RKO (cell line): Measurements from ENCODE around the gene HTR7.
A peak's percentile ranks its signal among the peaks of the same experiment; 100 is the strongest.
"Not testable (repeated sequence)": the region's sequence is repeated elsewhere in the genome, so short reads cannot be mapped to it uniquely, and the experiment has no call there.

Experiments
- DNase-seq: peaks from one replicate; pipeline ENCODE4 v3.0.0-alpha.2; 2016; ENCODE audit warnings: low spot score

HTR7 gene

GRCh38 chr10:90858461-90858968 is 676 bp upstream of the HTR7 start:
- no peak for DNase-seq

DNA sequence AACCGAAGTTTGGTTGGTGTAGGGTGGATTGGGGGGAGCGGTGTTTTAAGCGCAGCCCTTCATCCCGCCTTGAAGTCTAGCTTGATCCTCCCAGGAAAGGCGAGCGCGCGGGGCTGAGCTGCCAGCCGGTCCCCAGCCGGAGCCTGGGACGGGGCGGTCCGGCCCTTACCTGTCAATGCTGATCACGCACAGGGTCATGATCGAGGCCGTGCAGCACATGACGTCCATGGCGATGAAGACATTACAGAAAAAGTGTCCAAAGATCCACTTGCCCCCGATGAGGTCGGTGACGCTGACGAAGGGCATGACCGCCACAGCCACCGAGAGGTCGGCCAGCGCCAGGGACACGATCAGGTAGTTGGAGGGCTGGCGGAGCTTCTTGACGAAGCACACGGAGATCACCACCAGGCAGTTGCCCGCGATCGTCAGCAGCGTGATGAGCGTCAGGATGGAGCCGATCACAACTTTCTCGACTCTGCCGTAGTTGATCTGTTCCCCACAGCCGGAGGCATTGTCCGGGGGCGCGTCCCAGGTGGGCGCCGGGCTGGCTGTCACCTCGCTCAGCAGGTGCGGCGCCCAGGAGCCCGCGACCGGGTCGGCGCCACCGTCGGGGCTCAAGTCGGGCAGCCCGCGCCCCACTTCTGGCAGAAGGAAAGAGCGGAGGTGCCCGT is 740 bp downstream of the HTR7 start:
- DNase-seq, result no peak

DNA sequence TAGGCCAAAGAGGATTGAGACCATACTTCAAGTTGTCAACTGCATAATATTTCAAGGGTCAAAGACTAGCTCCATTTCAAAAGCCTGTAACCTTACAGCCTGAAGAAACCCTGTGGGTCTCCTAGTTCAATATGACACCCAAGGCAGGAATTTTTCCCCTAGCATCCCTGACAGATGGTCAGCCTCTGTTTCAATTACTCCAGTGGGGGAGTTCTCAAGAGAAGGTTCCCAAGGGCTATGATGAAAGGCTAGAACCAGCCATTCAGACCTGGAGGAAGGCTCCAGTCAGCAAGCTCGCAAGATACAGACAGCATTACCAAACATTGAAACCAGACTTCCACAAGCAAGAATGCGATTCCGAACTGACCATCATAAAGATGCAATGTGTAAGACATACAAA is 1.6 kb downstream of the HTR7 start:
- DNase-seq, result no peak

DNA sequence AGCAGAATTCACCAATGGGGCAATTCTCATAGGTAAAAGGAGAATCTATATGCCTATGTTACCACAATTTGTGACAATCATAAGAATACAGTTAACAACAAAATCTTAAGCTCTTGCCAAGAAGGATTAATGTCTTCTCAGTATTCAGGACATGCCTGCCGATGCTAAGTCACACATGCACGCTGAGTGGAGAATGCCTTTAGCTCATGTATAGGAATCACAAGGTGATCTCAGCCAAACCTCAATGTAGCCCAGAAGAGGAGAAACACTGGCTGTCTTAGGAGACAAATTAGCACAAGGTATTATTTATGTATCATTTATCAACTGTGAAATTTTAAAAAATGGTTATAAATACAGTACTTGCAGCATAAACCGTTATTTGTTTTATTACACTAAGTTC is 2.7 kb downstream of the HTR7 start:
- no peak for DNase-seq

GRCh38 chr10:90849956-90850749 is 7.7 kb downstream of the HTR7 start:
- DNase-seq, result peak; percentile 3

DNA sequence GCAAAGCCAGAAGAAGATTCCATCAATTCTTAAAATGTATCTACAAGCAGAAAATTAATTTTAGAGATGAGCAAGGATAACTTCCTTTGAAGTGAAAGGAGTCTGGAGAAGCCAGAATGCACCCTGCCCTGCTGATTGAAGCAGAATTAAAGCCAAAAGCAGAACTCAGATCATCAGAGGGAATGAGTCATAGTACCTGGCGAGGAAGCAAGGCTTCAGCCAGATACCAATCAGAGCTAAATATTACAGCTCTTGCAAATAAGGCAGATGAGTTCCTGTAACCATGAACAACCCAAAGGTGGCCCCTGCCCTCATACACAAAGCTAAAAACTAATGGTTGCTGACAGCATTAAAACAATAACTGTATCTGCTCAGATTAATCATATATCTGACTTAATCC is 10.4 kb downstream of the HTR7 start:
- no peak for DNase-seq

DNA sequence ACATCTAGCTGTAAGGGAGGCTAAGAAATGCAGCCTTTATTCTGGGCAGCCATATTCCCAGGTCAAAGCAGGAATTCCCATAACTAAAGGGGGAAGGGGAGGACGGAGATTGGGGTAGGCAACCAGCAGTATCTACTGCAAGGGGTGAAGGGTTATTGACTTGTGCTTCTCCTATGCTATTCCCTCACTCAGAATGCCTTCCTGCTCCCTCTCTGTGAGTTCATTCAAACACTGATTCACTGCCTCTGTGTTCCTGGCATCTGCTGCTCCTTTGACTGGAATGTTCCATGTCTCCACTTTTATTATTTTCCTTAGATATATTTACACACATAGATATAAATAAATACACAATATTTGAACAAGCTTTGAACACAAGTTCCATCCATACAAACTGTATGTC is 11.1 kb downstream of the HTR7 start:
- no peak for DNase-seq

GRCh38 chr10:90845726-90846125 is 12.1 kb downstream of the HTR7 start:
- no peak for DNase-seq

DNA sequence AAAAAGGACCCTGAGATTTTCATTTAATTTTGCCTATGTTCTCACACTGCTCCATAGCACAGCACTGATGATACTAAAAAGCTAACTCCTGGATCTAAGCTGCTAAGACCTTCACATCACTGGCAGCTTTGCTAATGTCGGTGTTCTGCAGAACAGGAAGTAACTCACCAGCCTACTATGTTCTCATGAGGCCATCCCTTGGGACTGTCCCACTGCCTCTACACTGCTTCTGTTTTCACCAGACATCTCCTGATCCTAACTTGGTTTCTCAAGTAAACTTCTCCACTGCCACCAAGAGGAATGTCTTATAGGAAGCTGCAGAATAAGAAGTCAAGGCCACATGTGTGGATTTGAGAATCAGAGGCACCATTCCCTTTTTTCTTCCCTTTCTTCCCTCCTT is 15.1 kb downstream of the HTR7 start:
- DNase-seq, result no peak

- no peak for DNase-seq
Observed at GRCh38 chr10:90837486-90837885, 20.4 kb downstream of the HTR7 start.

DNA sequence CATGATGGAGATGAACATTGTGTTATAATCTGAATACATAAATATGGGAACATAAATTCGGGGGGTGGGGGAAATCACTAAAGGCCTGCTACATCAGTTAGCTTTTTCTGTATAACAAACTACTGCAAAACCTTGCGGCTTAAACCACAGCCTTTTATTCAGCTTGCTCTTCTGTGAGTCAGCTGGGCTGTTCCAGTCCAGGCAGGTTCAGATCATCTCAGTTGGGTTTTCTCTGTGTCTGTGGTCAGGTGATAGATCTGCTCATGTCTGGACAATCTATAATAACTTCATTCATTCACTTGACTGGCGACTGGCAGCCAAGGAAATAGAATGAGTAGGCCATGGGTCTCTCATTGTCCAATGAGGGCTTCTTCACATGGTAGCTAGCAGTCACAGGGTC is 23.5 kb downstream of the HTR7 start:
- DNase-seq, result no peak

- no peak for DNase-seq
Observed at GRCh38 chr10:90832111-90832510, 25.7 kb downstream of the HTR7 start.

DNA sequence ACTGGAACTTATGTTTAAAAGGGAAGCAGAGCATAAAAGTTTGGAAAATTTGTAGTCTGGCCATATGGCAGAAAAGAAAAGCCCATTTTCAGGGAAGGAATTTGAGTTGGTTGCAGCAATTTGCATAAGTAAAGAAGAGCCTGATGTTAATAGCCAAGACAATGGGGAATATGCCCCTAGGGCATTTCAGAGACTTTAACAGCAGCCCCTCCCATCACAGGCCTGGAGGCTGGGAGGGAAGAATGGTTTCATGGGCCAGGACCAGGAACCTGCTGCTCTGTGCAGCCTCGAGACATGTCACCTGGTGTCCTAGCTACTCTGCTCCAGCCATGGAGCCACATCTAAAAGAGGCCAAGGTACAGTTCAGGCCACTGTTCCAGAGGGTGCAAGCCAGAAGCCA is 35.3 kb downstream of the HTR7 start:
- no peak for DNase-seq

- not testable (repeated sequence) for DNase-seq
Observed at GRCh38 chr10:90821864-90822263, 36.0 kb downstream of the HTR7 start.

GRCh38 chr10:90819911-90820310 is 37.9 kb downstream of the HTR7 start:
- DNase-seq, result no peak

GRCh38 chr10:90818736-90819135 is 39.1 kb downstream of the HTR7 start:
- DNase-seq, result no peak

DNA sequence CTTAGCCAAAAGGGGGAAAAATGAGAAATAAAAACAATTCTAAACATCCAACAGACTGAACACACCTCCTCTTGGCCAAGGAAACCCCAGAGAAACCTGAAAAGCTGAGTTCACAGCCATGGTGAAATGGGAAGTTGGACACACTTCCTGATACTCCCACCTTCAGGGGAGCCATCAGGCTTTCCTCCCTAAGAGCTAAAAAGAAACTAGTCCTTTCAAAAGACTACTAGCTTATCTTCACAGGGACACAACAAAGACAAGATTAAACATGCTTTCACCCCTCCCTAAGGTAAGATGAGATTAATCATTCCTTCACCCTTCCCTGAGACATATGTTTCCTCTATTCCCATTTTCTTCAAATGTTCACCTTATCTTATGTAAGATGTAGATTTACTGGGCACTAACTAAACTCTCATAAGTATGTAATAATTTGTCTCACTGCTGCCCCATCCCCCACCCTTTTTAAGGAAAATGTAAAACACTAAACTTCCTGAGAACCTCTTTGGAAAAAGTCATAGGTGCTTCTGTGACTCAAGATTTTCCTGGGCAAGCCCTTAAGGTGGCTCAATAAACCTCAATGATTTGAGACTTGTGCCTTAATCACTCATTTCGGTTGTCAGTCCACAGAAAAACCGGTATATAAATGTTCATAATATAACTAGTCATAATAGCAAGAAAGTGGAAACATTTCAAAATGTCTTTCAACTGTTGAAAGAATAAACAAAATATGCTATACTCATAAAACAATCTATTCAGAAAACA is 40.5 kb downstream of the HTR7 start:
- no peak for DNase-seq

GRCh38 chr10:90816466-90816865 is 41.4 kb downstream of the HTR7 start:
- DNase-seq, result no peak

DNA sequence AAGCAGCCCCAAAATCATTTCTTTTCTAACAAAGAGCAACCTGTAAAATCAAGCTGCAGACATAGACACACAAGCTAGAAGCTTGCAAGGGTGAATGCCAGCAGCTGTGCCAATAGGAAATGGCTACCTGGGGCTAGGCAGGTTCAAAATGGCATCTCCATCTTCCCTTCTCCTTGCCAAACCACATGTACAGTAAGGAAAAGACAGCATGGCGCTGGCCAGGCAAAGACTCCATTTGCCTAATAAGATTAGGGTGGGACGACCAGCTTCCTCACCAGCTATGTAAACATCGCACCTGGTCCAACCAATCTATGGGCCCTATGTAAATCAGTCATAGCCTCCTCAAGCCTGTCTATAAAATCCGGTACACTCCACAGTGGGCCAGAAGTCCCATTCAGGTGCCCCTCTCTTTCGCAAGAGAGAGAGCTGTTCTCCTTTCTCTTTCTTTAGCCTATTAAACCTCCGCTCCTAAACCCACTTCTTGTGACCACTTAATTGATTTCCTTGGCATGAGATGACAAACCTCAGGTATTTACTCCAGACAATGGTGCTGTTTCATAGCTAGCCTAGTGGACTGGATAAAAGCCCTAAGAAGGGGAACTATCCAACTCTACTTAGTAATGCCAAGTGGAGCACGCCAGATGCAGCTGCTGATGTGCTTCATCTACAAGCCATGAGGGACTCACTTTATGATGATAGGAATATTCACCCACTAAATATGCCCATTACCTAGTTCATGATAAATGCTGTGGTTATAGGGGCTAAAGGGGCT is 44.1 kb downstream of the HTR7 start:
- no peak for DNase-seq

- DNase-seq, result not testable (repeated sequence)
Observed at GRCh38 chr10:90807106-90807505, 50.7 kb downstream of the HTR7 start.

DNA sequence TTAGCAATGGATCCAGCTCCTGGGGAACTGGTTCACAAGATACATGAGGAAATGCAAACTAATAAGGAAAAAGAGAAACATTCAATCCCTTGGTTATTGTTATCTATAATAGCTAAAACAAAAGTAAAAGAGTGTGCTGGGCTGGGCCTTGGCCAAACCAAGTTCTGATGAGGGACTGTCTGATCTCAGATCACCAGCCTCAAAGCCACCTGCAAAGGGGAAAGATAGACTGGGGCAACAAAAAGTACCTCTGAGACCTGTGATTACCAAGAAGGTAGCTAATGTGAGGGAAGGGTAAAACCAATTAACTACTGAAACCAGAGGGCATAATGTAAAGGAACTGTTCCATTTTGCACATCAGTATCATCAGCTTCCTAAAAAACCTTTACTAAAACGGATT is 51.2 kb downstream of the HTR7 start:
- DNase-seq, result no peak

GRCh38 chr10:90805206-90805605 is 52.6 kb downstream of the HTR7 start:
- no peak for DNase-seq
